ENCODE data around the gene ZNF783. TPM values are rescaled to one million over a fixed set of nuclear protein-coding genes. Genes with fewer than 3 reads are reported as not detected.
"Not testable (repeated sequence)": the region's sequence is repeated elsewhere in the genome, so short reads cannot be mapped to it uniquely, and the experiment has no call there.

Gene ZNF783
- total RNA-seq, 3 donors from 2014 or later, result 24.0 to 28.5 (median 24.5) TPM

- Mint-ChIP-seq H3K4me1 (ENCODE audit: low read depth) (no peaks in the 10 kb centered on the region), H3K4me3 (no peak overlapping the region), H3K27me3 (ENCODE audit: low read depth) (peaks cover 12% of the 10 kb centered on the region), H3K9me3 (no peaks in the 10 kb centered on the region), H3K36me3 (ENCODE audit: insufficient read depth) (no peaks in the 10 kb centered on the region)
- DNase-seq (no peak), ATAC-seq (no peak)
Observed at GRCh38 chr7:149329766-149330334, 67.9 kb downstream of the ZNF783 start.

- H3K36me3 Mint-ChIP-seq (ENCODE audit: insufficient read depth), result no peaks in the 10 kb centered on the region
- no peaks in the 10 kb centered on the region for H3K4me1 Mint-ChIP-seq (ENCODE audit: low read depth)
- no peak for DNase-seq
- peaks cover 12% of the 10 kb centered on the region for H3K27me3 Mint-ChIP-seq (ENCODE audit: low read depth)
- no peaks in the 10 kb centered on the region for H3K9me3 Mint-ChIP-seq
- H3K4me3 Mint-ChIP-seq, result no peak overlapping the region
- ATAC-seq, result no peak
Observed at GRCh38 chr7:149330914-149331567, 69.0 kb downstream of the ZNF783 start.

DNA sequence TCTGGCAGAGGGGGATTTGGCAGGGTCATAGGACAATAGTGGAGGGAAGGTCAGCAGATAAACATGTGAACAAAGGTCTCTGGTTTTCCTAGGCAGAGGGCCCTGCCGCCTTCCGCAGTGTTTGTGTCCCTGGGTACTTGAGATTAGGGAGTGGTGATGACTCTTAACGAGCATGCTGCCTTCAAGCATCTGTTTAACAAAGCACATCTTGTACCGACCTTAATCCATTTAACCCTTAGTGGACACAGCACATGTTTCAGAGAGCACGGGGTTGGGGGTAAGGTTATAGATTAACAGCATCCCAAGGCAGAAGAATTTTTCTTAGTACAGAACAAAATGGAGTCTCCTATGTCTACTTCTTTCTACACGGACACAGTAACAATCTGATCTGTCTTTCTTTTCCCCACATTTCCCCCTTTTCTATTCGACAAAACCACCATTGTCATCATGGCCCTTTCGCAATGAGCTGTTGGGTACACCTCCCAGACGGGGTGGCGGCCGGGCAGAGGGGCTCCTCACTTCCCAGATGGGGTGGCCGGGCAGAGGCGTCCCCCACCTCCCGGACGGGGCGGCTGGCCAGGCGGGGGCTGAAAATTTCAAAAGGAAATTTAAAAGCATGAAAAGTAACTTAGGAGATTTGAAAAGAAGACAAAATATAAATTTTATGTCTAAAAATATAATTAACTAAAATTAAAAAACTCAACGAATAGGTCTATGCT, 70.8 kb downstream of the ZNF783 start:
- not testable (repeated sequence) for DNase-seq; H3K36me3 Mint-ChIP-seq (ENCODE audit: insufficient read depth); H3K4me3 Mint-ChIP-seq; H3K4me1 Mint-ChIP-seq (ENCODE audit: low read depth); ATAC-seq; H3K9me3 Mint-ChIP-seq
- H3K27me3 Mint-ChIP-seq (ENCODE audit: low read depth), result peaks cover 12% of the 10 kb centered on the region

DNA sequence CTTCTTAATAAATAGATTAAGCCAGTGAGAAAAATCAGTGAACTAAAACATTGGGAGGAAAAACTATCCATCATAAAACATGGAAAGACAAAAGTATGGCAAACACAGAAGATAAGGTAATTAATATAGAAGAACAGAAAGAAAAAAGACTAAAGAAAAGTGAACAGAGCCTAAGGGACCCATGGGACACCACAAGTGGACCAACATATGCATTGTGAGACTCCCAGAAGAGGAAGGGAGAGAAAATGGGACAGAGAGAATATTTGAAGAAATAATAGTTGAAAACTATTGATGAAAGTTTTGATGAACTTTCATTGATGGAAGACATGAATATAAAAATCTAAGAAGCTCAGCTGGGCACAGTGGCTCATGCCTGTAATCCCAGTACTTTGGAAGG, 71.3 kb downstream of the ZNF783 start:
- DNase-seq (no peak), ATAC-seq (no peak)
- no peaks in the 10 kb centered on the region for H3K4me1 Mint-ChIP-seq (ENCODE audit: low read depth)
- H3K36me3 Mint-ChIP-seq (ENCODE audit: insufficient read depth), result no peaks in the 10 kb centered on the region
- H3K4me3 Mint-ChIP-seq, result no peak overlapping the region
- peaks cover 12% of the 10 kb centered on the region for H3K27me3 Mint-ChIP-seq (ENCODE audit: low read depth)
- H3K9me3 Mint-ChIP-seq, result no peaks in the 10 kb centered on the region

GRCh38 chr7:149334219-149334618, 72.2 kb downstream of the ZNF783 start:
- Mint-ChIP-seq H3K36me3 (ENCODE audit: insufficient read depth) (no peaks in the 10 kb centered on the region), H3K4me3 (no peak overlapping the region), H3K9me3 (no peaks in the 10 kb centered on the region), H3K27me3 (ENCODE audit: low read depth) (peaks cover 12% of the 10 kb centered on the region), H3K4me1 (ENCODE audit: low read depth) (no peaks in the 10 kb centered on the region)
- no peak for DNase-seq
- no peak for ATAC-seq

Other genes with a start within 250 kb of the ZNF783 start
- 100 to 1,000 TPM; 124 to 134 (median 131) TPM for gene PDIA4, start 233.7 kb upstream of the ZNF783 start, total RNA-seq
- gene ZNF786, start 171.5 kb upstream of the ZNF783 start, total RNA-seq, result 1 to 10 TPM; 6.8 to 7.9 (median 7.3) TPM
- gene ZNF425, start 135.9 kb upstream of the ZNF783 start, total RNA-seq, result under 1 TPM; 0.43 to 0.61 (median 0.43) TPM
- 10 to 100 TPM; 15.8 to 17.1 (median 16.3) TPM for gene ZNF398, start 114.7 kb upstream of the ZNF783 start, total RNA-seq
- gene ZNF282, start 66.7 kb upstream of the ZNF783 start, total RNA-seq, result 10 to 100 TPM; 36.1 to 39.7 (median 38.3) TPM
- gene ZNF212, start 22.5 kb upstream of the ZNF783 start, total RNA-seq, result 10 to 100 TPM; 19.3 to 22.4 (median 20.5) TPM
- 10 to 100 TPM; 28.3 to 33.2 (median 29.3) TPM for gene ZNF777, start 198.9 kb downstream of the ZNF783 start, total RNA-seq
- 10 to 100 TPM; 24.6 to 25.6 (median 25.1) TPM for gene ZNF746, start 235.6 kb downstream of the ZNF783 start, total RNA-seq

All from activated T-cell treated with anti-CD3 and anti-CD28 coated beads, Interleukin-2, amount 50 U/mL, for 4 hours (primary cell).